DMS114 treated with DMSO at 0.1 percent for 48 hours (cell line): ENCODE results near the gene RER1.
A peak's percentile ranks its signal among the peaks of the same experiment; 100 is the strongest.

Experiments used
- DNase-seq: peaks from one replicate; lab custom pipeline; 2025; ENCODE audit not compliant: unreplicated experiment; lab: John Stamatoyannopoulos, UW

The RER1 gene

GRCh38 chr1:2375923-2376260 lies 15.7 kb upstream of the RER1 start:
- no peak for DNase-seq

GRCh38 chr1:2376261-2376741 lies 15.3 kb upstream of the RER1 start:
- DNase-seq: no peak

- DNase-seq: no peak
These were observed 14.5 kb upstream of the RER1 start for GRCh38 chr1:2376931-2377672.

GRCh38 chr1:2377751-2378440 lies 13.7 kb upstream of the RER1 start:
- DNase-seq: no peak

- DNase-seq: no peak
These were observed 13.2 kb upstream of the RER1 start for GRCh38 chr1:2378441-2378851.

GRCh38 chr1:2378956-2379732 lies 12.5 kb upstream of the RER1 start:
- no peak for DNase-seq

GRCh38 chr1:2379733-2380404 lies 11.8 kb upstream of the RER1 start:
- no peak for DNase-seq

- DNase-seq: no peak
These were observed 10.6 kb upstream of the RER1 start for GRCh38 chr1:2380816-2381591.

- DNase-seq: peak; percentile 29
These were observed 9.7 kb upstream of the RER1 start for GRCh38 chr1:2381741-2382620.

GRCh38 chr1:2382621-2383361 lies 8.8 kb upstream of the RER1 start:
- DNase-seq: no peak

GRCh38 chr1:2383576-2383975 lies 8.1 kb upstream of the RER1 start:
- no peak for DNase-seq

- DNase-seq: no peak
These were observed 7.3 kb upstream of the RER1 start for GRCh38 chr1:2384130-2384860.

GRCh38 chr1:2384941-2385481 lies 6.6 kb upstream of the RER1 start:
- no peak for DNase-seq

- DNase-seq: no peak
These were observed 5.9 kb upstream of the RER1 start for GRCh38 chr1:2385606-2386280.

- DNase-seq: no peak
These were observed 4.7 kb upstream of the RER1 start for GRCh38 chr1:2386636-2387611.
